HG03060 (cell line): ENCODE data around the gene TRAP1.
"Not testable (repeated sequence)": the region's sequence is repeated elsewhere in the genome, so short reads cannot be mapped to it uniquely, and the experiment has no call there.

ENCODE experiments used
- ATAC-seq: cut with Tn5 transposase; IDR thresholded peaks from one replicate; pipeline ENCODE4 v1.9.1; 2021; ENCODE audit warnings: low read depth, moderate number of reproducible peaks; ENCODE audit not compliant: unreplicated experiment

Gene TRAP1

GRCh38 chr16:3675601-3676130 lies 41.7 kb downstream of the TRAP1 start:
- ATAC-seq, result no peak

- no peak for ATAC-seq
Observed at GRCh38 chr16:3674513-3675295, 42.6 kb downstream of the TRAP1 start.

- no peak for ATAC-seq
Observed at GRCh38 chr16:3673676-3674377, 43.5 kb downstream of the TRAP1 start.

- no peak for ATAC-seq
Observed at GRCh38 chr16:3673201-3673600, 44.1 kb downstream of the TRAP1 start.

GRCh38 chr16:3672571-3673041 lies 44.7 kb downstream of the TRAP1 start:
- ATAC-seq, result no peak

- ATAC-seq, result no peak
Observed at GRCh38 chr16:3671424-3671823, 45.9 kb downstream of the TRAP1 start.

- ATAC-seq, result no peak
Observed at GRCh38 chr16:3670711-3671110, 46.6 kb downstream of the TRAP1 start.

- no peak for ATAC-seq
Observed at GRCh38 chr16:3669082-3669481, 48.2 kb downstream of the TRAP1 start.

GRCh38 chr16:3668626-3669025 lies 48.7 kb downstream of the TRAP1 start:
- ATAC-seq, result no peak

- no peak for ATAC-seq
Observed at GRCh38 chr16:3665508-3665907, 51.8 kb downstream of the TRAP1 start.

GRCh38 chr16:3664187-3664896 lies 53.0 kb downstream of the TRAP1 start:
- no peak for ATAC-seq

- ATAC-seq, result no peak
Observed at GRCh38 chr16:3662601-3663000, 54.7 kb downstream of the TRAP1 start.

- ATAC-seq, result no peak
Observed at GRCh38 chr16:3661922-3662321, 55.4 kb downstream of the TRAP1 start.

GRCh38 chr16:3661311-3661710 lies 56.0 kb downstream of the TRAP1 start:
- ATAC-seq, result no peak

GRCh38 chr16:3659251-3659650 lies 58.1 kb downstream of the TRAP1 start:
- ATAC-seq, result no peak

GRCh38 chr16:3656491-3657468 lies 60.5 kb downstream of the TRAP1 start:
- no peak for ATAC-seq

GRCh38 chr16:3656160-3656490 lies 61.2 kb downstream of the TRAP1 start:
- ATAC-seq, result not testable (repeated sequence)

- no peak for ATAC-seq
Observed at GRCh38 chr16:3655396-3656159, 61.7 kb downstream of the TRAP1 start.

- ATAC-seq, result no peak
Observed at GRCh38 chr16:3655030-3655395, 62.3 kb downstream of the TRAP1 start.
